Measurements from ENCODE around the gene FLOT1. TPM values are rescaled to one million over a fixed set of nuclear protein-coding genes. Genes with fewer than 3 reads are reported as not detected.

FLOT1 gene
- total and polyA plus RNA-seq, 2 of the 13 experiments (the other 11 are each of a cell fraction or from before 2014, with no cell fraction given): 82.3 to 130 TPM

GRCh38 chr6:30781743-30782424 lies 39.4 kb upstream of the FLOT1 start (continued):
- TF ChIP-seq ZMAT3 (CRISPR knock-in tag; conservative IDR thresholded peaks at IDR 0.05) (peak; percentile 31), ELK4 (CRISPR knock-in tag; IDR thresholded peaks at IDR 0.05; ENCODE audit: borderline replicate concordance) (peak; percentile 94; the same call in 1 of the 2 replicates), TAF1 (CRISPR knock-in tag; IDR thresholded peaks at IDR 0.05) (peak; percentile 75), ATF7-NPFF (CRISPR knock-in tag; IDR thresholded peaks at IDR 0.05; ENCODE audit: low read depth) (peak; percentile 25; the same call in 1 of the 2 replicates), BATF2 (CRISPR knock-in tag; IDR thresholded peaks at IDR 0.05) (no peak), TCF7L2 (IDR thresholded peaks at IDR 0.05; ENCODE audit: low read depth, low read length) (no peak), ARID5B (CRISPR knock-in tag; IDR thresholded peaks at IDR 0.05) (peak; percentile 97), ZNF569 (CRISPR knock-in tag; IDR thresholded peaks at IDR 0.05; ENCODE audit: borderline replicate concordance) (no peak), TBP (CRISPR knock-in tag; IDR thresholded peaks at IDR 0.05) (no peak), JUNB (CRISPR knock-in tag; IDR thresholded peaks at IDR 0.05; ENCODE audit: borderline replicate concordance) (peak; percentile 52; the same call in 1 of the 2 replicates), ZFY (CRISPR knock-in tag; IDR thresholded peaks at IDR 0.05) (peak; percentile 70), HCFC1 (IDR thresholded peaks at IDR 0.05; ENCODE audit: low read depth, low read length) (no peak), ZNF296 (CRISPR knock-in tag; conservative IDR thresholded peaks at IDR 0.05) (no peak), POGZ (CRISPR knock-in tag; IDR thresholded peaks at IDR 0.05) (peak; percentile 93), ZNF670 (CRISPR knock-in tag; IDR thresholded peaks at IDR 0.05; ENCODE audit: borderline replicate concordance) (peak; percentile 69), MAF1 (CRISPR knock-in tag; IDR thresholded peaks at IDR 0.05; ENCODE audit: borderline replicate concordance) (peak; percentile 76; the same call in 1 of the 2 replicates), ZKSCAN1 (IDR thresholded peaks at IDR 0.05; ENCODE audit: low read length) (no peak; the same call in 1 of the 2 replicates), ATF3 (CRISPR knock-in tag; IDR thresholded peaks at IDR 0.05) (peak; percentile 99), ZBTB4 (CRISPR knock-in tag; IDR thresholded peaks at IDR 0.05; ENCODE audit: borderline replicate concordance) (peak; percentile 55; the same call in 1 of the 2 replicates), EP300 (IDR thresholded peaks at IDR 0.05; ENCODE audit: low read depth in 2 of 2, low read length in 2 of 2) (peak; percentile 90 to 93), EP300 (CRISPR knock-in tag; IDR thresholded peaks at IDR 0.05; ENCODE audit: borderline replicate concordance) (peak; percentile 86)
